ENCODE results near the gene CNST. TPM values are rescaled to one million over a fixed set of nuclear protein-coding genes. Genes with fewer than 3 reads are reported as not detected.

The CNST gene
- total RNA-seq, 1 experiment from 2014 or later = 9.1 TPM

- no peak for TF ChIP-seq EZH2 (IDR thresholded peaks at IDR 0.05; ENCODE audit: low read depth)
- TF ChIP-seq, protein P1, sequence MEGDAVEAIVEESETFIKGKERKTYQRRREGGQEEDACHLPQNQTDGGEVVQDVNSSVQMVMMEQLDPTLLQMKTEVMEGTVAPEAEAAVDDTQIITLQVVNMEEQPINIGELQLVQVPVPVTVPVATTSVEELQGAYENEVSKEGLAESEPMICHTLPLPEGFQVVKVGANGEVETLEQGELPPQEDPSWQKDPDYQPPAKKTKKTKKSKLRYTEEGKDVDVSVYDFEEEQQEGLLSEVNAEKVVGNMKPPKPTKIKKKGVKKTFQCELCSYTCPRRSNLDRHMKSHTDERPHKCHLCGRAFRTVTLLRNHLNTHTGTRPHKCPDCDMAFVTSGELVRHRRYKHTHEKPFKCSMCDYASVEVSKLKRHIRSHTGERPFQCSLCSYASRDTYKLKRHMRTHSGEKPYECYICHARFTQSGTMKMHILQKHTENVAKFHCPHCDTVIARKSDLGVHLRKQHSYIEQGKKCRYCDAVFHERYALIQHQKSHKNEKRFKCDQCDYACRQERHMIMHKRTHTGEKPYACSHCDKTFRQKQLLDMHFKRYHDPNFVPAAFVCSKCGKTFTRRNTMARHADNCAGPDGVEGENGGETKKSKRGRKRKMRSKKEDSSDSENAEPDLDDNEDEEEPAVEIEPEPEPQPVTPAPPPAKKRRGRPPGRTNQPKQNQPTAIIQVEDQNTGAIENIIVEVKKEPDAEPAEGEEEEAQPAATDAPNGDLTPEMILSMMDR (conservative IDR thresholded peaks at IDR 0.05) = no peak
- ChIA-PET CTCF (no interaction called here), POLR2A (ENCODE audit: unreplicated experiment) (no interaction called here)
- H3F3A ChIP-seq (ENCODE audit: insufficient read depth, low read depth) = no peaks in the 10 kb centered on the region
- no peaks in the 10 kb centered on the region for H4K20me1 ChIP-seq (ENCODE audit: insufficient read depth)
- H3K27me3 ChIP-seq (ENCODE audit: insufficient read depth, low read depth) = no peaks in the 10 kb centered on the region; the same call in 1 of the 2 replicates
- no peaks in the 10 kb centered on the region for H3K79me2 ChIP-seq (ENCODE audit: low read depth)
- no peaks in the 10 kb centered on the region for H3K36me3 ChIP-seq (ENCODE audit: low read depth)
- no peak for DNase-seq
- no TSS peak for BruUV-seq (replicated peaks)
- H3K9me2 ChIP-seq (ENCODE audit: insufficient read depth) = no peaks in the 10 kb centered on the region
- no peaks in the 10 kb centered on the region; the same call in 1 of the 2 replicates for H3K9me3 ChIP-seq (ENCODE audit: insufficient read depth, low read depth)
- H3K4me1 ChIP-seq (replicated peaks; ENCODE audit: insufficient read depth) = no peaks in the 10 kb centered on the region
- H3K4me2 ChIP-seq = no peak overlapping the region
- H2AFZ ChIP-seq = no peak overlapping the region
- H3K27ac ChIP-seq = no peak overlapping the region
- intact Hi-C loops (cut with micrococcal nuclease; ENCODE audit: unreplicated experiment) = no loop called here
- no peak overlapping the region for H3K4me3 ChIP-seq
These were observed 38.7 kb upstream of the CNST start for GRCh38 chr1:246527402-246528088.

GRCh38 chr1:246528933-246529731 lies 37.1 kb upstream of the CNST start:
- no peak overlapping the region for H3K4me2 ChIP-seq
- no peak overlapping the region for H3K4me3 ChIP-seq
- H3K36me3 ChIP-seq (ENCODE audit: low read depth) = no peaks in the 10 kb centered on the region
- H4K20me1 ChIP-seq (ENCODE audit: insufficient read depth) = no peaks in the 10 kb centered on the region
- POLR2A ChIA-PET (ENCODE audit: unreplicated experiment) = no interaction called here
- no peaks in the 10 kb centered on the region for H3K79me2 ChIP-seq (ENCODE audit: low read depth)
- DNase-seq = no peak
- no peak overlapping the region for H2AFZ ChIP-seq
- H3K9me2 ChIP-seq (ENCODE audit: insufficient read depth) = no peaks in the 10 kb centered on the region
- no peaks in the 10 kb centered on the region for H3F3A ChIP-seq (ENCODE audit: insufficient read depth, low read depth)
- CTCF ChIA-PET = no interaction called here
- no peak for TF ChIP-seq EZH2 (IDR thresholded peaks at IDR 0.05; ENCODE audit: low read depth)
- TF ChIP-seq, protein P1 (conservative IDR thresholded peaks at IDR 0.05) = no peak
- H3K27me3 ChIP-seq (ENCODE audit: insufficient read depth, low read depth) = no peaks in the 10 kb centered on the region
- no peaks in the 10 kb centered on the region; the same call in 1 of the 2 replicates for H3K9me3 ChIP-seq (ENCODE audit: insufficient read depth, low read depth)
- BruUV-seq (replicated peaks) = no TSS peak
- no peak overlapping the region for H3K27ac ChIP-seq
- H3K4me1 ChIP-seq (replicated peaks; ENCODE audit: insufficient read depth) = no peaks in the 10 kb centered on the region
- intact Hi-C loops (cut with micrococcal nuclease; ENCODE audit: unreplicated experiment) = no loop called here

DNA sequence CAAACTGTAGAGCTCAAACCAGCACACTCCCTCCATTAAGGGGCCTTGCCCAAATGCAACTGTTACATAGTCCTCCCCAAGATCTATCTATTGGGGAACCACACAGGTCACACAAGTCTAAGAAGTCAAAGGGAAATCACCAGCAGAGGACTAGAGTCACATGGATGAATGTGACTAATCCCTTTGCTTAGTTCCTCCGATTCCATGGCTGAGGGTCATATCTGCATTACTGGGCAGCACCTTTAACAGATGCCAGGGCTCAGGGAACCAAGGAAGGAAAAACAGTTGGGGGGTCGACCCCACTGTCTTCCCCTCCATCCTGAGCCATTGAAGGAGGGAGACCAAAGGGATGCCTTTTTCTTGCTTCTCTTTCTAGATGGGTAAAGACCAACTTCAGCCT lies 35.8 kb upstream of the CNST start:
- Histone ChIP-seq H3K27me3 (ENCODE audit: insufficient read depth, low read depth) (no peaks in the 10 kb centered on the region), H4K20me1 (ENCODE audit: insufficient read depth) (no peaks in the 10 kb centered on the region), H3K9me2 (ENCODE audit: insufficient read depth) (no peaks in the 10 kb centered on the region), H3K4me2 (no peak overlapping the region), H3K9me3 (ENCODE audit: insufficient read depth, low read depth) (no peaks in the 10 kb centered on the region; the same call in 1 of the 2 replicates), H3K79me2 (ENCODE audit: low read depth) (no peaks in the 10 kb centered on the region), H2AFZ (no peak overlapping the region), H3K4me3 (no peak overlapping the region), H3K36me3 (ENCODE audit: low read depth) (no peaks in the 10 kb centered on the region), H3K4me1 (replicated peaks; ENCODE audit: insufficient read depth) (no peaks in the 10 kb centered on the region), H3K27ac (no peak overlapping the region), H3F3A (ENCODE audit: insufficient read depth, low read depth) (no peaks in the 10 kb centered on the region)
- ChIA-PET POLR2A (ENCODE audit: unreplicated experiment) (no interaction called here), CTCF (no interaction called here)
- TF ChIP-seq, protein P1 (conservative IDR thresholded peaks at IDR 0.05) = no peak
- TF ChIP-seq EZH2 (IDR thresholded peaks at IDR 0.05; ENCODE audit: low read depth) = no peak
- DNase-seq = no peak
- BruUV-seq (replicated peaks) = no TSS peak
- intact Hi-C loops (cut with micrococcal nuclease; ENCODE audit: unreplicated experiment) = no loop called here

All from PC-9 (cell line).